Measurements from ENCODE around the gene KIAA1191.

DNA sequence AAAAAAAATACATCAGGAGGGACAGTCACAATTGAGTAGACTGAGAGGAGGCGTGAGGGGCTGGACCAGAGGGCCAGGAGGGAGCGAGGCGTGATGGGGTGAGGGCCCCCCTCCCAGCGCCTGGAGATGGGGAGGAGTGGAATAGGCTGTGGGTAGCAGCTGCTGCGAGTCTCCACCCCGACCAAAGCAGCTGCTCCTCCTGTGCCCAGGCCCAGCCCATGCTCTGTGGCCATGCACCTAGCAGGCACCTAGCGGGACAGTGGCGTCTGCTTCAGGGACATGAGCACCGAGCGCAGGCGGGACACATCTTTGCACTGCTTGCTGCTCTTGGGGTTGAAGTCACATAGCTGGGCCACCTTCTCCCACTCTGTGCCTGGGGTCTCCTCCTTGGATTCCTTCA, 31.0 kb upstream of the KIAA1191 start:
- TF ChIP-seq, protein P1, sequence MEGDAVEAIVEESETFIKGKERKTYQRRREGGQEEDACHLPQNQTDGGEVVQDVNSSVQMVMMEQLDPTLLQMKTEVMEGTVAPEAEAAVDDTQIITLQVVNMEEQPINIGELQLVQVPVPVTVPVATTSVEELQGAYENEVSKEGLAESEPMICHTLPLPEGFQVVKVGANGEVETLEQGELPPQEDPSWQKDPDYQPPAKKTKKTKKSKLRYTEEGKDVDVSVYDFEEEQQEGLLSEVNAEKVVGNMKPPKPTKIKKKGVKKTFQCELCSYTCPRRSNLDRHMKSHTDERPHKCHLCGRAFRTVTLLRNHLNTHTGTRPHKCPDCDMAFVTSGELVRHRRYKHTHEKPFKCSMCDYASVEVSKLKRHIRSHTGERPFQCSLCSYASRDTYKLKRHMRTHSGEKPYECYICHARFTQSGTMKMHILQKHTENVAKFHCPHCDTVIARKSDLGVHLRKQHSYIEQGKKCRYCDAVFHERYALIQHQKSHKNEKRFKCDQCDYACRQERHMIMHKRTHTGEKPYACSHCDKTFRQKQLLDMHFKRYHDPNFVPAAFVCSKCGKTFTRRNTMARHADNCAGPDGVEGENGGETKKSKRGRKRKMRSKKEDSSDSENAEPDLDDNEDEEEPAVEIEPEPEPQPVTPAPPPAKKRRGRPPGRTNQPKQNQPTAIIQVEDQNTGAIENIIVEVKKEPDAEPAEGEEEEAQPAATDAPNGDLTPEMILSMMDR (IDR thresholded peaks at IDR 0.05), result no peak
- TF ChIP-seq POLR2A (IDR thresholded peaks at IDR 0.05), result no peak
